HG03108 (cell line): ENCODE measurements around the gene AIFM2.

ENCODE experiments used
- ATAC-seq: cut with Tn5 transposase; IDR thresholded peaks from one replicate; pipeline ENCODE4 v1.9.1; 2021; ENCODE audit warnings: moderate library complexity; ENCODE audit not compliant: unreplicated experiment

Gene AIFM2

DNA sequence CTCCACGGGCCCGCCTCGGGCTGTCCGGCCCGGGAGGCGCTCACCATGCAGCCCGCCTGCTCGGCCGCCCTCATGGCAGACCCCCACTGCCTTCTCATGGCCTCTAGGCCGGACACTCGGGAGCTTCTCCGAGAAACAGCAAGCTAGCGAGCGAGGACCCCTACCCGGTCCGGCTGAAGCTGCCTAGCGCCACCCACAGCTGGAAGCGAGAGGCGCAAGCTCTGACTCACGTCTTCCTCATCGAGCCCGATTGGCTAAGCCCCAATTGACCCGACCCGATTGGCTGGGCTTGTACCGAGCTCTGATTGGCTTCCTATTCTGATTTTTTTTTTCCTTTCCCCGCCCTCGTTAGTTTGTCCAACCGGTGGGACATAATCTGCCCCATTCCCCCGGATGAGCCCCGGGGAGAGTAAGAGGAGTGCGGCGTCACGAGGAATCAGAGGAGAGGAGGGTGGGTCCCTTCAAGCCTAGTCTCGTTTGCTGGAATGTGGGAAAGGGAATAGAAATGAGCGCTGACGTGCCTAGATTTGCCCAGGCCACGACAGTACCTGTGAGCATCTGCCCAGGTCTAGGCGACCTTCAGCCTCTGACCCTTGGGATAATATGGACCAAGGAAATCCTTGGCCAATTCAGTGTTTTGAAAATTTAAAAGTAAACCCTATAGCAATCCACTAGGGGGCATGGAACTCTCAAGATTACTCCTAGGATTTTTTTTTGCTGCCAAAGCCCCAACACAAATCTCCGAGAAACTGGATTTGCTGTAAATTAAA, 14.0 kb upstream of the AIFM2 start, which contains the start of gene TYSND1:
Gene TYSND1 (minus strand): TSS at position 212 of the 770 bp plus-strand sequence. CDS start 114 bp downstream, at position 98.
- ATAC-seq = peak; percentile 91

DNA sequence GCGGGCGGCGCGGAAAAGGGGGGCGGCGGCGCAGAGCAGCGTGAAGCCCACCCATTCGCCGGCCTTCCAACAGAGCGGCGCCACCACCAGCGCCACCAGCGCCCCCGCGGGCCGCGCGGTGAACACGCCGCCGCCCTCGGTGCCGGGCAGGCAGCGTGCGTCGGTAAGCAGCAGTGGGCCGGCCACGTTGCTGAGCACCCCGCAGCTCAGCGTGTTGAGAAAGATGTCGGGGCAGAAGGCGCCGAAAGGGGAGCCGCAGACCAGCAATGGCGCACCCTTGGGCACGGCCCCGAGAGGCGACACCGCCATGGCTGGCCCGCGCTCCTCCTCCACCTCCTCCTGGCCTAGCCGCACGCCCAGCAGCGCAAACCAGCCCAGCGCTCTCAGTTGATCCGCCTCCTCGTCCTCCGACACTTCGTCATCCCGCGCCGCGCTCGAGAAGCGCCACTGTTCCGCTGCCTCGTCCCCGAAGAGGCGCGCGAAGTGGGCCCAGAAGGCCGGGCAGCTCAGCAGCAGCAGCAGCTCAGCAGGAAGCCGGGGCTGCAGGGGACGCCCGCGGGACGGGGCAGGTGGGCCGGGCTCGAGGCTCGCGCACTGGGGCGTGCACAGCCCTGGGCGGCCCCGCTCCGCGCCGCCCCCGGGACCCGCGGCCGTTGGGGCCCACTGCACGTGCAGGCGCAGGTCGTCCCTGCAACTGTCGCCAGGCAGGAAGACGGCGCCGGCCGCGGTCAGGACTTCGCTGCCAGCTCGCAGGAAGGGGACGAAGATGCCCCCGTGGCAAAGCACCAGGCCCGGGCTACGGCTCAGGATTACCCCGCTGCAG, 13.3 kb upstream of the AIFM2 start:
- peak; percentile 41 for ATAC-seq

DNA sequence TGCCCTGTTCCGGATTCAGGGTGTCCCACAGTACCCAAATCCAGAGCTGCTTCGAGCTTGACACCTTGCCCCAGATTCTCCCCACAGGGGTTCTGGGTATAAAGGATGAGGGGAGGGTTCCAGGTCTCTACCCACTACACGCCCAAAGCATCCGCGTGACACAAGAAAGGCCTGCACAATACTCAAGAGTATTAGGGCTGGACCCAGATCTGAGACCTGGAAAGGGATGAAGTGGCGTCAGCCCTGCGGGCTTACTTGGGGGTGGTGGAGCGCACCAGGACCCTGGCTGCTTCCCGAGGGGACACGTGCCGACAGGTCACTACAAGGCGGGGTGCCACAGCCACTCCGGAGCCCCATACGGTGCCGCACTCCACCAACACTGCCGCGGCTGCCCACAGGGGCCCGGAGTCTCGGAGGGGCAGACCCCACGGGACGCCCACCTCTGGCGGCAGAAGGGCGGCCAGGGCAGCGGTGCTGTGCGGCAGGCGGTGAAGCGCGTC, 12.6 kb upstream of the AIFM2 start:
- peak; percentile 3 for ATAC-seq

DNA sequence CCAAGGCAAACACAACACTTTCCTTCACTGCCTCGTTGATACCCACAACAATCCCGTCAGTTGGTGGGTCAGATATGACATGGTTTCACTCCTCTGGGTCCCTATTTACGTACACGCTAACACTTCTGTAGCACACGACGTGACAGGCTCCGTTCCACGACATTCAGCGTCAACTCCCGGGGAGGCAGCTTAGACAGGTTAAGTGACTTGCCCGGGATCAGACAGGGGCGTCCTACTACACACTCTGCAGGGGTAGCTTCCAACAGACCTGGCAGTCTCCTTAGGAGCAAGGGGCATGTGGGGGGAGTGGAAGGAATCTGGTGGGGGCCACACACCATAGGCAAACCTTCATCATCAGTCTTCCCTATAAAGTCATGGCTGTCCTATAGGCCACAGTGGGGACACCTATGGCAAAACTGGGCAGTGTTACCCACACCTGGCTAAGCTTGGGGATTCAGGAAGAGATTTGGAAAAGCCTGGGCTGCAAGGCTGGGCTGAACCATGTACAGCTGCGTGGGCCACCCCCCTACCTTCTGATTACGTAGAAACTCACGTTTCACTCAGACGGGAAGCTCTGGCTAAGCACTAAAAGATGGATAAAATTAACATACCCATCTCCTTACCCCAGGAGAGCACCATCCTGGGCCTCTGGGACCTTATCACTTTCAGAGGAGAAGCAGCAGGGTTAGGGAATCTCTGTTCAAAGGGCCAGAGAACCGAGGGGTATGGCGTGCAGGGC, 11.9 kb upstream of the AIFM2 start:
- no peak for ATAC-seq

DNA sequence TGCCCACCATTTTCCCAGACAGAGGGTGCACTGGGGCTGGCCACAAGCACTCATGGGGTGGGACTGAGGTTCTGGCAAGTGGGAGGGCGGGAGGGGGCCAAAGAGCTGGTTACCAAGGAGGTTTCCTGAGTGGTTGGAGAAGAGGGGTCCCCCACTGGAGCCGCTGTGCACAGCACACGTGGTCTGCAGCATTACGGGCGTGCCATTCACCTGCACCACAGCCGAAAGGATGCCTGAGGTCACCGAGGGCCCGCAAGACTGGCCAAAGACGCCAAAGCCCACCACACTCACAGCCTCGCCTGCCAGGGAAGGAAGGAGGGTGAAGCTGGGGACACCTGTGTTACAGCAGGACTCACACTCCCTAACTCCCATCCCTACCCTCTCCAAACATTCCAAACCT, 9.9 kb upstream of the AIFM2 start:
- no peak for ATAC-seq

DNA sequence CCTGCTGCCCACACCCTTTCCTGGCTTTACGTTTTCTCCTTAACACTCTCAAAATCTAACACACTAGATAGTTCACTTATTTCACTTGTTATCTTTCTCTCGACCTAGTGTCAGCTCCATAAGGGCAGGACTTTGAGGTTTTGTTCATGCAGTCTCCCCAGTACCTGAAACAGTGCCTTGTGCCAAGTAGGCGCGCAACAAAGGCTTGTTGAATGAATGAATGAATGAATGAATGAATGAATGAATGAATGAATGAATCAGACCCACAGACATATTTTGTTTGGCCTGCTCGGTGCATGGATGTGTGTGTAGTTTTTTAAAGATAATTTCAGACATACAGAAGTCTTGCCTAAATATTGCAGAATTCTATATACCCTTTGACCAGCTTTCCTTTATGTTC, 7.7 kb upstream of the AIFM2 start:
- ATAC-seq = no peak

DNA sequence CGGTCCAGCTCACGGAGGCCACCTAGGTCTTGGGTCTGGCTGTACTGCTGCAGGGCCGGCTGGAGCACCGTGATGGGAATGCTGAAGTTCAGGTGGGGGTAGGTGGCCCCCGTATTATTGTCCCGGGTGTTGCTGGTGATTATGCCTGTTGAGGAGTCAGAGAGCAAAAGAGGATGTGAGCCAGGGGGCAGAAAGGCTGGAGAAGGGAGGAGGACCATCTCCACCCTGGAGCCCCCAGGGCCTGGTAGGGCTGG, 7.3 kb upstream of the AIFM2 start:
- no peak for ATAC-seq

DNA sequence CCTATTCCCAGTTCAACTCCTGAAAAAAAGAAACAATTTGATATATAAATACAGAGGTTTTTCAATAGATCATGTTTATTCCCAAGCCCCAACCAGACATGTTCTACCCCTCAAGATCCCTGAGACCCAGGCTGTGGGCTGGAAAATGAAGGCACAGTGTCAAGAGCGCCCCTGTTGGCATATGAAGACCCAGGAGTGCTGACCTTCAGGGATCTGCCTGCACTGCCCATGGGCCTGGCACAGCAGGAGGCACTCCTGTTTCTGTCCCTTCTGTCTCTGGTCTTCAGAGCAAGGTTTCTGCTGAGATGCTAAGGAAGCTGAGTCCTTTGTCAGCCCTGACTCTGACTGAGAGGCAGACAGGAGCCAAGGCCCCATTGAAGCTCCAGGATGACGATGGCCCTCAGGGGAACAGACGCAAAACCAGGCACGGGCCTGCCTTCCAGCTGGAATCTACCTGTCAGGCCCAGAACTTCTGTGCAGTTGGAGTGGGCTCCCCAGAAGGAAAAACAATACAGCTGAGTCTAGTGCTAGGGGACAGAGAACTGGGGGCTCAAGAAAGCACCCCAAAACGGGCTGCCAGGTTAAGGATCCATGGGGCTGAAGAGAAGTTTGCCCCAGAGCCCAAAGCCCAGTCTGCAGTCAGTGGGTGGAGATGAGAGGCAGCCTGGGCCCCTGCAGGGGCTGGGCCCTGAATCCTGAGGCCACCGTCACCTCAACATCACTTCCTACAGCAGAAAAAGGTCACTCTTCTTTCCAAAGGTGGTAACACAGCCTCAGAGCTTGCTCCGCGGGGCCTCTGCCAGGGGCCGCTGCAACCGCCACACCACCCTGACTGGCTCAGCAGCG, 6.7 kb upstream of the AIFM2 start:
- no peak for ATAC-seq

DNA sequence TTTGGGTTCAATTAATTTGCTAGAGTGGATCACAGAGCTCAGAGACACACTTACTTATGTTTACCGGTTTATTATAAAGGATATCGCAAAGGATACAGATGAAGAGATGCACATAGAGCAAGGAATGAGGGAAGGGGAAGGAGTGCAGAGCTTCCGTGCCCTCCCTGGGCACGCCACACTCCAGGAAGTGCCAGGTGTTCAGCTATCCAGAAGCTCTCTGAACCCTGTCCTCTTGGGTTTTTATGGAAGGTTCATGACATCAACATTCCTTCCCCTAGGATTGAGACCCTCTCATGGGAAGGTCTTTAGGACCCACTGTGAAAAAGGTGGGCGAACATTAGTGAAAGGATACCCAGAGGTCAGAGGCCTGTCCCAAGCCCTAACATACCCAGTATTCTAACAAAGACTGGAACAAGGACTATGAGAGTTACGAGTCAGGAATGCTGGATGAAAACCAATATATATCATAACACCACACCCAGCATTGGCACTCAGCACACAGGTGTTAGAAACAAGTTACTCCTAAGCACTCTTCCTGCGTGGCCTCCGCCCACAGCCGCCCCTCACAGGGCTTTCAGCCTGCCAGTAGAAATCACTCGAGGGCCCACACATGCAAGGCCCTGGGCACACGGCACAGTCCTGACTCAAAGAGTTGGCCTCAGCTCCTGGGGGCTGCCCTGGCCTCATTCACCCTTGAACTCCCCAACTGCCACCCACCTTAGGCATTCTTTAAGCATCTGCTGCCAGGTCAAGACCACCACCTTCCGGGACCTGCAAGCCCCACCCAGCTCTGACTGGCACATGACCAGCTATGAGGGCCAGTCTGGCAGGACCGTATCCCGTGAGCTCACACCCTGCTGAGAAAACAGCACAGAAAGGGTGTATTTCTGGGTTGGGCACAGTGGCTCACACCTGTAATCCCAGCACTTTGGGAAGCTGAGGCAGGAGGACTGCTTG, 5.6 kb upstream of the AIFM2 start:
- no peak for ATAC-seq

DNA sequence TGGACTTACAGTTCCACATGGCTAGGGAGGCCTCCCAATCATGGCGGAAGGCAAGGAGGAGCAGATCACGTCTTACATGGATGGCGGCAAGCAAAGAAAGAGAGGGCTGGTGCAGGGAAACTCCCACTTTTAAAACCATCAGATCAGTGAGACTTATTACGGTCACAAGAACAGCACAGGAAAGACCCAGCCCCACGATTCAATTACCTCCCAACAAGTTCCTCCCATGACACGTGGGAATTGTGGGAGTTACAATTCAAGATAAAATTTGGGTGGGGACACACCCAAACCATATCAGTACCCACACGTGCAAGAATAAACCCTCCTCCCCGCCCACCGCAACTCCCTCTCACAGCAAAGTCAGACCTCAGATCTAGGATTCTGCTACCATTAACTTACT, 4.5 kb upstream of the AIFM2 start:
- ATAC-seq = no peak

DNA sequence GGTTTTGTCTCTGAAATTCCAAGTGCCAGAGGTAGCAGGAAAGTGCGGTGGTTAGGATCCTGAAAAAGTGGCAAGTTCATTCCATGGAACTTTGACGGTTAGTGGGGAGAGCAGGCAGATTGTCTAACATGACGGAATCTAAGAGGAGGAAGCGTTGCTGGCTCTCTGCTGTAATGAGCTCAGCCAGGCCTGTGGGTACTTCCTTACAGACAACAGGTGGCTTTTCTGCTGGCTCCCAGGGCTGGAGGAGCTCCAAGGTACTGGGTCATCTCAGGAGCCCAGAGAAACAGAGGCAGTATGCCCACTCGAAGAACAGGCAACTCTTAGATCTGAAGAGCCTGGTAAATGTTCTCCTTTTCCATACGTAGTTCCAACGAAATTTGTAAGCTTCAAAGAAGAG, 3.1 kb upstream of the AIFM2 start:
- ATAC-seq = no peak

DNA sequence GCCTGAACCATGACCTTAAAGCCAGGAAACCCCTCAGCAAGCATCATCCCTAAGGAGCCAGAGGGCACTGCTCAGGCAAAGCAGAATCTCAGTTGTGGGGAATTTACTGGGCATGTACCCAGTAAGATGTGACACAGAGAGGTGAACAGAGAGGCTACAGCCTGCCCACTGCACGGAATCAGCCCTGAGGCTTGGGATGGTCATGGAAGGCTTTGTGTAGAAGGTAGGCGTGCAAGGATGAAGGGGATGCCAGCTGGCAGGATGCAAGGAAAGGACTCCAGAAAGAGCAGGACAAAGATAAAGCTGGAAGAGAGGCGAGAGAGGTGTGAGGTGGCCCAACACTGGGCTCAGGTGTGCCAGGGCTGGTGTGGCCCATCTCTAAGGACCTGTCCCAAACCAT, 2.4 kb upstream of the AIFM2 start:
- ATAC-seq = no peak

DNA sequence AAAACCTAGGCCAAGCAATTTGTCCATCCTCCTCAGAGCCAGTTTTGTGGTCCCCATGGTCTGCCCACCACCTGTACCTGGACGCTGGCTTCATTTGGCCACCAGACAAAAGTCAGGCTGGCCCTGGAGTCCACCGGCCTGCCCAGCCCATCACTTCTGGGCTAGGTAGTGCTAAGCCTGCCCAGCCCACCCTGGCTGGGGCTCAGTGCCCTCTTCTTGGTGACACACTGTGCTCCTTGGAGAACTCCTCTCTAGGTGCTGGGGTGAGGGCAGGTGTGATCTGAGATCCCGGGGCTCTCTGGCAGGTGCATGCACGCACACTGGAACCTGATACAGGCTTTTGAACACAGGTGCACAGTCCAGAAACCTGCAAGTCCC, 1.1 kb downstream of the AIFM2 start:
- no peak for ATAC-seq

DNA sequence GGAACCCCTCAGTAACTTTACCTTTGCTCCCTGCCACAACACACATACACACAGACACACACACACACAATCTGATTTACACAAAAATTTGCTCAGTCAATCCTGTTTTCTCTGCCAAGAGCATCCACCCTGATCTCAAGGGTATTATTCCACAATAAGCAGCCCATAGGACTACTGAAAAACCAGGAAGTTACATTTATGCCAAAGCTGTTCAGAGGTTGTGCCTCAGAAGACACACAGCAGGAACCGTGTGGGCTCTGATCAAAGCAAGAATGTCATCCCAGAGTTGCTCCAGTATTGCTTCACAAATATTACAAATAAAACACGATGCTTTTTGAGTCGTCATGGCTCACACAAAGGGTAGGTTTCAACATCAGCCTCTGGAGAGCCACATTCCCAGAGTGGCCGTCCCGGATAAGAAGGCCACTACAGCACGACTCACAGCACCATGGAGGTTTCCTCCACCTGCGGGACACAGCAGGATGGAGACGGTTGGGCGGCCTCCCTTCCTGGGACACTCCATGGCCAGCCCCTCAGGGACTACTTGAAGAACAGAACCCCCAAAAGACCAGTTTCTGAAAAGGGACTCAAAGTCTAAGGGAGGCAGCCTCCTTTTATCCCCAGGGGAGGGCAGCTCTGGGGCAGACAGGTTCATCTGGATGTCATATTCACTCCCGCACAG, 1.6 kb downstream of the AIFM2 start:
- no peak for ATAC-seq

DNA sequence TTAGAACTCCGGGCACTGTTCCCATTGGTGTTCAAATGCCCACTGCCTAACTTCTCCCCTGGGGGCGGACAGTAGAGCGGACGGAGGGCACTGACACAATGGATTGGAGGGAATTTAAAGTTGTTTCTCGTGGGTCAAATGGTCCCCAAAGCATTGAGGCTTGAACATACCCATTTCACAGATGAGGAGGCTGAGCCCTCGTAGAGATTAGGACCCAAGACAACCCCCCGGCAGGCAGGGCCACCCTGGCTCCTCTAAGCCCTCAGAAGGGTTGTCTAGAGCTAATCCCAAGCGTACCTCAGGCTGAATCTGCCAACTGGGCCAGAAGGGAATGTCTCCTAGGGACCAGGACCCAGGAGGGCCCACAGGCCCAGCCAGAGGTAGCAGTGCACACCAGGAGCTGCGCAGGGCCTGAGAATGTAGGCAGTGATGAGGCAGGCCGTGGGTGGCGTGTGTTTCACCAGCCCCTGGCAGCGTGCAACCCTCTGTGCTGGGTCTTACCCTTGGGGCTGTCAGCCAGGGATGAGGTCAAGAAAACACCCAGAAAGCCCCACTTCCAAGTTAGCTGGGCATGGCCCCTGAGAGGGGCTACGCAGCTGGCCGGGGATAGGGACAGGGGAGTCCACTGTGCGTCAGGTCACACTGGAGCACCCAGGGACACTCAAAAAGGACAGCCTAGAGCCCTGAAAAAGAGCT, 5.8 kb downstream of the AIFM2 start:
- ATAC-seq = no peak

DNA sequence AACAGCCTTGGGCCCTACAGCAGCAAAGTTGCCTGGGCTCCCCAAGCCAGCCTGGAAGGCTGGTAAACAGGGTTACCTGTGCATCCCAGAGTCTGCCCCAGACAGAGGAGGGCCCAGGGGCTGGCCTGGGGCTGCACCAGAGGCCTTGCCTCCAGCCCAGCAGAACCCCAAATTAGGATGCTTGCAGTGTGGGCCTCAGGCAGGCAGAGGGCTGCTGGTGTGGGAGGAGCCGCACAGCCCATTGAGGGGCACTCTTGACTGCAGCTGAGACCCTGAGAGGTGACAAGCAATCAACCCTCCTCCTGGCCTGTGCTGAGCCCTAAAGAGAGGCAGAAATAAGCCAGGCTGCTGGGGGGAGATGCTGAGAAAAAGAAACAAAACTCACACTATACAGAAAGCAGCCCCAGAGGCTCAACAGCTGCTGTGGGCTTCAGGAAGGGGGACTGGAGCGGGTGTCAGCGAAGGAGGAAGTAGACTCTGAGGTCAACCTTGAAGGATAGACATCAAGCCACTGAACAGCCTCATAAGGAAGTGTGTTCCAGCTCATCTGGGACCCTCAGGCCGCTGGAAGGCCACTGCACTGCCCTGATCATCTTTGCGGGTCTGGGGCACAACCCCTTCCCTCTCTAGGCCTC, 6.6 kb downstream of the AIFM2 start:
- ATAC-seq = no peak

DNA sequence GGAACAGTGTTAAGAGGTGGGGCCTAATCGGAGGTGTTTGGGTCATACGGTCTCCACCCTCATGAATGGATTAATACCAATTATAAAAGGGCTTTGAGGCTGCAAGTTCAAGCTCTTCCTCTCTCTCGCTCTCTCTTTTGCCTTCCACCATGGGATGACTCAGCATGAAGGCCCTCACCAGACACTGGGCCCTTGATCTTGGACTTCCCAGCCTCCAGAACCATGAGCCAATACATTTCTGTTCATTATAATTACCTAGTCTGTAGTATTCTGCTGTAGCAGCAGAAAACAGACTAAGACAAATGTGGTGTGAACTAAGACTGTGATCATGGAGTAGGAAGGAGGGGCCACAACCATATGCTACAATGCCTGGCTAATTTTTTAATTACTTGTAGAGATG, 7.7 kb downstream of the AIFM2 start:
- ATAC-seq = no peak

DNA sequence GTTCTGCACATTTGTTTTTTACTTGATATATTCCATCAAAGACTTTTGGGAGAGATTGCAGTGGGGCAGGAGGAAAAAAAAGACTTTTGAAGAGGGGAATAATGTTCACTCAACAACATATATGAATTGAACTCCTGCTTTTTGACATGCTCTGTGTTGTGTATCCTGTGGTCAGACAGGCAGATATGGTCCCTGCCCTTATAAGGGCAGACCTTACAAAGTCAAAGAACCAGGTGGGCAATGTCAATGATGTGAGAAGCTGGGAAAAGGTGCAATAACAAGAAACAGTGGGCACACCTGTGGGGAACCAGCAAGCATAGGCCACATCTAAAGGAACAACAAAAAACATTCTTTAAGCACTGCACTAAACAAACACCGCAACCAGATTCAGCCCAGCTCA, 8.2 kb downstream of the AIFM2 start:
- no peak for ATAC-seq
